T-helper 1 cell (primary cell): ENCODE results near the gene CFAP45.

ENCODE experiments used
- DNase-seq, 5 donors: peaks; one replicate each; pipeline ENCODE4 v3.0.0-alpha.2; 2012 to 2020
- total RNA-seq, 4 donors: gene quantifications; one replicate each; lab custom pipeline; 2026; lab: John Stamatoyannopoulos, UW

The CFAP45 gene, protein sequence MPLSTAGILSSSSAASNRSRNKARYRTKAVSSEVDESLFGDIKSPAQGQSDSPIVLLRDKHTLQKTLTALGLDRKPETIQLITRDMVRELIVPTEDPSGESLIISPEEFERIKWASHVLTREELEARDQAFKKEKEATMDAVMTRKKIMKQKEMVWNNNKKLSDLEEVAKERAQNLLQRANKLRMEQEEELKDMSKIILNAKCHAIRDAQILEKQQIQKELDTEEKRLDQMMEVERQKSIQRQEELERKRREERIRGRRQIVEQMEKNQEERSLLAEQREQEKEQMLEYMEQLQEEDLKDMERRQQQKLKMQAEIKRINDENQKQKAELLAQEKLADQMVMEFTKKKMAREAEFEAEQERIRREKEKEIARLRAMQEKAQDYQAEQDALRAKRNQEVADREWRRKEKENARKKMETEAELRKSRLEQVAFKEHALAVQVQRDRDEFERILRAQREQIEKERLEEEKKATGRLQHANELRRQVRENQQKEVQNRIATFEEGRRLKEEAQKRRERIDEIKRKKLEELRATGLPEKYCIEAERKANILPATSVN
- total RNA-seq = 3.0 to 10.7 (median 7.8) reads per million in 4 donors

DNA sequence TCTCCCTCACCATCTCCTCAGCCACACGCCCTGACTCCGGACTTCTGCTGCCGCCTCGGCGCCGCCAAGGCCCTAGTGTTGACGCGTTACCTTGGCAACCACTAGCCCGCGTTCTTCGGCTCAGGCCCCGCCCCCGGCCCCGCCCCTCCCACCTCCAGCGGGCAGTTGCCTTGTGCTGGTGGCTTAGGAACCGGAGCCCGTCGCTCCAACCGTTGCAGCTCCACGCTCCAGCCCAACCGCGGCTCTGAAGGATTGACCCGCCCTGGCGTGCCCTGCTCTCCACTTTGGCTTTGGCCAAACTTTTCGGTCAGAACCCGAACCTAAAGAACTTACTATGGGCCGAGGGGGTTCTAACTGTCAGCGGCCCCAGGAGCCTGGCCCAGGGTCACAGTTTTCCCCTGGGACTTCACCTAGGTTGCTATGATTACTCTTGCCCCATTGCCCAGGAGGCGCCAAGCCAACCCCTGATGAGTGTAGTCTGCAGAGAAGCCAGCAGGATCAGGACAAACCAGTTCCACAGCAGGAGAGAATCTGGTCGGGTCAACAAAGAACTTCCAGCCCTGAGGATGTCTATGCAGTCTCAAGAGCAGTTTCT, at the start of gene CFAP45:
CFAP45 (minus strand) TSS at position 80 of the 595 bp plus-strand sequence; CDS start at position 13, 67 bp downstream.
- no peak for DNase-seq

DNA sequence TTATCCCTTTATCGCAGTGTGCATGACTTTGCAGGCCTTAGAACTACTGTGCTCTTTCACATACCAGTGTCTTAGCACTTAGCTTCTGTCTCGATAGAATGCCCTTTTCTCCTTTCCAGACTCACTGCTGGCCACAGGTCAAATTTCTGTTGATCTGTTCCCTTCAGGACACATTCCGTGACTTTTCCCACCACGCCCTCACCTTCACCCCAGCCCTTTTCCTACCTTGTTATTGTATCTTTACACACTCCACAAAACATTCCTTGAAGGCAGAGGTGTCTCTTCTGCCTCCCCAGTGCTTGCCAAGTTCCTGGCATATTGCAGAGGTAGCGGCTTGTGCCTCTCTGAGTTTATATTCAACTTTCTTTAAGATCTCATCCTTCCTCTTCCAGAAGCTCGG, 49.2 kb upstream of the CFAP45 start:
- DNase-seq = no peak

- DNase-seq = no peak
These were observed 48.0 kb upstream of the CFAP45 start for GRCh38 chr1:159947942-159948341.

GRCh38 chr1:159946242-159947187, 46.5 kb upstream of the CFAP45 start:
- DNase-seq = no peak

GRCh38 chr1:159945483-159946241, 45.7 kb upstream of the CFAP45 start, which contains the start of gene IGSF9:
Gene IGSF9 (minus strand): TSS chr1:159945613. CDS start chr1:159943454, 2,159 bp downstream.
- peak; percentile 29 to 62 (median 54) for DNase-seq

DNA sequence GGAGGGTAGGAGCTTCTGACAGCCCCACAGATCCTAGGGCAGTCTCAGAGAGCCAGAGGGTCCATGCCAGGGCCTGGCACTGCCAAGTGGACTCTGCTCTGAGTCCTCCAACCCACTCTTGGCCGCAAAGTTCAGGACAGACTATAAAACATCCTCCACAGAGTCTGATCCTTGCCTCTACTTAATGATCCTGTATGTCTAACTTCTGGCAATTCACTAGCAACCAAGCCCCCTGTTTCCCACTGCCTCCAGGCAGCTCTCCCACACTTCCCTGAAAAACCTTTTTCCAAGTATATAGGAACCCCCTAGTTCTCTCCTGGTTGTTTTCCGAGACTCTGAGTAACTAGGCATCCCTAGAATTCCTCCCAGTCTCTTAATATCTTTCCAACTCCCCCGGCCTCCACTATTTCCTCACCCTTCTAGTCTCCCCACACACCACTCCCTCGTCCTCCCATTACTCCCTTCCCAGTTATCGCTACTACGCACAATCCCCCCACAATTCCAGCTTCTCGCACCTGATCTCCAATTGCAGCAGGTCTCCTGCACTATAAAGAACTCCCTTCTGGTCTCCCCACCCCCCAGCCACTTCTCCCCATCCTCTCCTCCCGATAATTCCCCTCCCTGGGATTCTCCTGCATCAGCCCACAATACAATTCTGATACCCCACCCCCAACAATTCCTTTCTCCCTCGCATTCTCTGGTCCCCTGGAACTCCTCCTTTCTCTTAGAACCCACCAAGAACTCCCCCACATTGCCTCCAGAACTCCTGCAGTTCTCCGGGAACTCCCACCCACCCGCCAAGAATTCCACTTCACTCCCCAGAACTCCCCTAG, 44.9 kb upstream of the CFAP45 start:
- no peak for DNase-seq

DNA sequence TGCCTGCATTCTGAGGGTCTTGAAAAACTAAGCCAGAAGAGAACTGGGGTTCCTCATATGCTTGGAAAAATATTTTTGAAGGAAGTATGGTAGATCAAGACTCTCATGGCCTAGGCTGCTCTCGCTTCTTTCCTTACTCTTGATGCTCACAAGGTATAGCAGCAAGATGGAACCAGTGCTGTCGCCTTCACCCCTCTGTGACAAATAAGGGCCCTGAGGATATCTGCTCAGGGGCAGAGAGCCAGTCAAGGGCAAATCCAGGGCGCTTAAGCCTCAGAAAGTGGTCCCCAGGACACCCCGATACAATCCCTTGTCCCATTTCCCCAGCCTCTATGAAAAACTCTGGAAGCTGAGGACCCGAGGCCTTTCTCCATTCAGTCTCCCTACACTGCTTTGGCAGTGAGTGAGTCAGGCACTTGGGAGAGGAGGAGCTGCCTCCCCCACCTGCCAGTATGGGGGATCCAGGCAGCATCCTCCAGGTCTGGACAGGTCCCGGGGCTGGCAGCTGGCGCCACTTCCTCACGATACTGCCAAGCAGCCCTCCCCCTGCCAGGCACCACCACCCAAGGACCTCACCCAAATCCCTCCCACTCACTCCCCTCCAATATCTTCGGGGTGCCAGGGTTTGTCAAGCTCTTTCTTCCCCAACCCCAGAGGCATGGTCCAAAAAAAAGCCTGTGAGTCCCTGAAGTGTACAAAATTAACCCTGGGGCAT, 44.1 kb upstream of the CFAP45 start:
- DNase-seq = no peak

DNA sequence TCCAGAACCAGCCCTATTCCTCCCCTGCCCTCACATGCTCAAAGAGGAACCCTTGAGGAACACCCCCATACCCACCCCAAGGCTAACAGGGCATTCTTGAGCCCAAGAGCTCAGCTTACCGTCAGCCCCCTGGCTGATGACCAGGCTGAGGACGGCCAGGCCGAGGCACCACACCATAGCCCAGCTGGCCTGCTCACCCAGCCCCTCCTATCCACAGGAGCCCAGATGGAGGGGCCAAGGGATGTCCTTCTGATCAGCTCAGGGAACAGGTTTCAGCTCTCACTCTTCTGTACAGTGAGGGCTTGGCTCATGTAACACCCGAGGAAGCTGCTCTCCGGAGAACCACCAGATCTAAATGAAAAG, 43.3 kb upstream of the CFAP45 start:
- DNase-seq = no peak

DNA sequence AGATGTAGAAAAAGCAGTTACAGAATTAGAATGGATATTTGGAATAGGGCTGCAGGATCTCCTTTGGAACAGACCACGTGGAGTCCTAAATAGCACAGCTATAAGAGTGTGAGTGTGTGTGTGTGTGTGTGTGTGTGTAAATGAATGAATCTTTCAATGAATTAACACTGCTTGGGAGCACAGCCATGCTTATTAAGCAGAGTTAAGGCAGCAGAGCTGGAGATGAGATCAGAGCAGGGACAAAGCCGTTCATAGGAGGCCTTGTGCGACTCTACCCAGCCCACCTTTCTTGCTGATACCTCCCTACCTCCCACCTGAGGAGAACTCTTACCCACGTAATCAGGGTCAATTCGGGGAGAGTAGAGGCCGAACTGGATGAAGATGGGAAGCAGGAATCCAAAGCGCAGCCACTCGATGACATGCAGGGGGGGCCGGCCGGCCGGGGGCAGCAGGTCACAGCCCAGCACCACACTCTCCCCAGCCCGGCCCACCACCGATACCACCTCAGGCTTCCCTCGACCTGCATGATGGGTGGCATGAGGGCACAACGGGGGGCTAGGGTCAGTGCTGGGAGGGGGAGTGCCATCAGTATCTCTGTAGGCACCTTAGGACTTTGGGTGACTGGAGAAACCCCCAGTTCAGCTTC, 42.8 kb upstream of the CFAP45 start:
- no peak for DNase-seq

DNA sequence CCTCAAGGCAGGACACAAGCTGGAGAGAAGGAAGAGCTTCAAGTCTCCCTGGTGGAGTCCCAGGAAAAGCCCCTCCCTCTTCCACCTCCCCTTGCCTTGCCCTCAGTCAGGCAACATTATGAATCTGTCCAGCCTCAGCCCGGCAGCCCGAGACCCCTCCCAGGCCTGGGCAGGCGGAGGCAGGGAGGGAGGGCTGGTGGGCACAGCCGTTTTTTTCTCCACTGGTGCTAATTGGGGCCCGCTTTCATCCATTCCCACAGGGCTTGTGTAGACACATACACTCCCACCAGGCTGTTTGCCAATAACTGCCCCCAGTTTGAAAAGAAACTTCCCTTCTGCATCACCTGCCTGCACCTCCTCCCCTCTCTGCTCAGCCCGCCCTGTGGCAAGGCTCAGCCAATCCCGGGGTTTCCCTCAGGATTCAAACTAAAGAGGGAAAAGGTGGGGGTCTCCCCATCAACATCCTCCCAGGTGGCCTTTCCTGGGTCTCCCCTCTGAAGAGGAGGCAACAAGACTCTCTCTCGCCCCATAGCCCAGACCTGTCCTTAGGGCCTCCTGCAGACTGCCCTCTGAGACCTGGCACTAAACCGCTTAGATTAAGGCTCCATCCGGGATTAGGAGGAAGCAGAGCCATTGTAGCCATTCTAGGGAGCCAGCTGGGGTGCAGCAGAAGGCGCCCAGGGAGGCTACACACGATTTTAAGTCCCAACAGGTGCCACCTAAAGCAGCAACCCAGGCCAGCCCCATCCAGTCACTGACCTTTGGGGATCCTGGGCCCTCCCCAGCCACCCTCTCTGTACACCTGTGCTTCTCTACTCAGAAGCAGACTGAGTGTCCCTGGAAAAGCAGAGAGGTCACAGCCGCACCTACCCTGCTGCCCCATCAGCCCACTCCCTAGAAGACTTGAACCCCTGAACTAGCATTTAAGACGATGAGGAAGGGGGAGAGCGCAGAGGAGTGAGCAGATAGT, 41.9 kb upstream of the CFAP45 start:
- no peak for DNase-seq

GRCh38 chr1:159941141-159941540, 41.2 kb upstream of the CFAP45 start:
- DNase-seq = no peak

DNA sequence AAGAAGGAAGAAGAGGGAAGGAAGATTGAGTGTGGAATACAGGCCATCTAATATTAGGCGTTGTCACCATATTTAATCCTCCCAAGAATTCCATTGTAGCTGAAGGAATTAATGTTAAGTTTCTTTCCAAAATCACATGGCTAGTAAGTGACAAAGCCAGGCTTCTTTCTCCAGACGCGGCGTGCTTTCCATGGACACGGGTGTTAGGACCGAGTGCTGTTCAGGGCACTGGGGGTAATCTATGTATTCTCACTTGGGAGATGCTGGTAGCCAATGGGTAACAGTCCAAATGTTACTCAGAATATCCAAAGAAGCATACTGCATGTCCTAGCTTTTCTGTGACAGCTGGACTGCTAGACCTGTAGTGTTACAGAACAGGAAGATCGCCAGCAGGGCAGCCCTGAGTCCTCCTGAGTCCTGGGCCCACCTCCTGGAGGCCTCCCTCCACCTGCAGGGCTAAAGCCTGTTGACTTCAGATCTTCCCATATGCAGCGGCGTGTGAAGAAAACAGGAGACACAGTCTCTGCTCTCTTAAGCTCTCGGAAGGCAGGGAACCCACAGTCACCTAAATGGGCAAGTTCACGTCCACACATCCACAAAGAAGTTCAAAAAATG, 40.1 kb upstream of the CFAP45 start:
- no peak for DNase-seq

DNA sequence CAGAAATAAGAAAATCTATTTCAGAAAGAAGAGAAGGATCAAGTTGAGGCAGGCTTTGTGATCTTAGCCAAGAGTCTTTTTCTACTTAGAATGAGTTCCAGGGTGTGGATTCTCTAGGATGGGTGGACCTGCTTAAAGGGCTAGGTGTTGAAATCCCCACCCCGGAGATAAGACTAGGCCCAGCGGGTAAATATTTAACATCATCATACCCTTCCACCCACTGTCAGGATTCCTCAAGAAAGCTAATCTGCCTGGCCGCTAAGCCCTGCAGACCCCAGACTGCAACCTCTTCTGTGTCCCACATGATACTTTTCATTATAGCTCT, 39.7 kb upstream of the CFAP45 start:
- DNase-seq = no peak

DNA sequence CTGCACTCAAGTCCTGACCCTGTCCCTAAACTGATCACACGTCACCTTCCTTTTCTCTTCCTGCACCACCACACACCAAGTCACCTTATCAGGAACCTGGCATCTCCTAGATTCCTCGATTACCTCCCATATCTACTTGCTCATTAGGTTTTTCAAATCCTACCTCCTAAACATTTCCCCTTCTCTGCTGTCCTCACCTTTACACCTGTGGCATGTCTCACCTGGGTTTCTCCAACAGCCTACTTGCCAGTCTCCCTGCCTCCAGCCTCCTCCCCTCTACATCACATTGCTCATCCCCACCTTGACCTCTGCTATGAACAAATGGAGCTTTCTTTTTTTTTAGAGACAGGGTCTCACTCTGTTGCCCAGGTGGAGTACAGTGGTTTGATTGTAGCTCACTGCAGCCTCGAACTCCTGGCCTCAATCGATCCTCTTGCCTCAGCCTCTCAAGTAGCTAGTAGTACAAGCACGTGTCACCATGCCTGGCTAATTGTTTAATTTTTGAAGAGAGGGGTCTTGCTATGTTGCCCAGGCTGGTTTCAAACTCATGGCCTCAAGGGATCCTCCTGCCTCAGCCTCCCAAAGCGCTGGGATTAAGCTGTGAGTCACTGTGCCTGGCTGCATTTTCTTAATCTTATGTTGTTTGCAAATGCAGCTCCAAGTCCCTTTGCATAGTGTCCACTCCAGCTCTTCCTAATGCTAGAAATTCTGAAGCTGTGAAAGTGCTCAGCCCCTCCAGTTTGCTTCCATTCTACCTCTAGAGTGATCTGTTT, 39.1 kb upstream of the CFAP45 start:
- DNase-seq = no peak

GRCh38 chr1:159938211-159938852, 38.4 kb upstream of the CFAP45 start:
- peak in 1 of 5 donors; percentile 20 for DNase-seq

DNA sequence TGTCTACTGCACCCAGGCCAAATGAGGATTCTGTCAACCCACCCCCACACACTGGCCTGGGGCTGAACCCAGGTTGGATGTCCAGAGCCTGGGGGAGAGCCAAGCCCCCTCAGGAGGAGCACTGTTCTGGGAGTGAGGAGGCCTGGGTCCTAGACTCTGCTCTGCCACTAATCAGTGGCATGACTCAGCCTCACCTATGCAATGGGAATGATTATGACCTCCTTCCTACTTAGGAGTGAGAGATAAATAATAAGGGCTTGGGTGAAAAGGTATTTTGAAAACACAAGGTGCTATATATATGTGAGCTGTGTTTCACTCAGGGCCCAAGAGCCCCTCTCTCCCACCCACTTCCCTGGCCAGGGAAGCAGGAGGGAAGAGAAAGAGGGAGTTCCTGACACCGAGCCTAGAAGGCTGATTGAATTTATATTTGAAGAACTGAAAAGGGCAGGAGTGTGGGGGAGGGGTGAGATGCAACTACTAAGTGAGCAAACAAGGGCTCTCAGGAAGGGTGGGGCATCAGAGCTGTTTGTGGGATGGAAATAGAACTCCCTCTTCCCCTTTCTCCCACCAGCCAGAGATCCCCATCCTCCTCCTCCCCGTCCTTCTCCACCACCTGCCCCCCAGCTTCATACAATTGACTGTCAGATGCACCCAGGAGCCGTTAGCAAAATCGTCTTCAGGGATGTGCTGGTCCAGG, 37.2 kb upstream of the CFAP45 start:
- DNase-seq = no peak
